Peyer's patch (tissue), 4 donors: Measurements from ENCODE around the gene NEK6.

Experiments
- POLR2A ChIP-seq, 2 donors: fragments of 450-650 bp; IDR thresholded peaks; one replicate each; pipeline ENCODE4 v1.5.1; 2017; ENCODE audit warnings: antibody characterized with exemption in 2 of 2, mild to moderate bottlenecking in 2 of 2, moderate library complexity in 2 of 2
- TF ChIP-seq, protein P1 (sequence below), 6 experiments: fragments of 450-650 bp in 4 of 6; fragments of 200-600 bp in 2 of 6; sonication (generic) in 1 of 6; IDR thresholded peaks; one replicate each; pipeline ENCODE4 v1.5.1; 2017 to 2019; ENCODE audit warnings: antibody characterized with exemption in 6 of 6, mild to moderate bottlenecking in 3 of 6, moderate library complexity in 1 of 6

DNA sequence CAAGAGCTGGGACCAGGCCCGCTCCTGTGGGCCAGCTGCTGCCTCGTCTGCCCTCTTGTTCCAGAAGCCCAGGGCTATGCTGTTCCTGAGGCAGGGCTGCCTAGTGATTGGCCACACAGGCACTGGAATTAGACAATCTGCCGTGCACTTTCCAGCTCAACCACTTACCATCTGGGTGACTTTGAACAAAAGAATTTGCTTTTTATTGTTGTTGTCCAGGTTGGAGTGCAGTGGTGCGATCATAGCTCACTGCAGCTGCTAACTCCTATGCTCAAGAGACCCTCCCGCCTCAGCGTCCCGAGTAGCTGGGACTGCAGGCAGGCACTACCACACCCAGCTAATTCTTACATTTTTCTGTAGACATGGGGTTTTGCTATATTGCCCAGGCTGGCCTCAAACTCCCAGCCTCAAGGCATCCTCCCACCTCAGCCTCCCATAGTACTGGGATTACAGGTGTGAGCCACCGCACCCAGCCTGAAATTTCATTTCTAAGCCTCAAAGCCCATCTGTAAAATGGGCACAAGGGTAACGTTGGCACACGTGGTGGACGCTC is 1.2 kb upstream of the NEK6 start:
- TF ChIP-seq POLR2A (IDR thresholded peaks at IDR 0.05), result no peak
- TF ChIP-seq, protein P1, sequence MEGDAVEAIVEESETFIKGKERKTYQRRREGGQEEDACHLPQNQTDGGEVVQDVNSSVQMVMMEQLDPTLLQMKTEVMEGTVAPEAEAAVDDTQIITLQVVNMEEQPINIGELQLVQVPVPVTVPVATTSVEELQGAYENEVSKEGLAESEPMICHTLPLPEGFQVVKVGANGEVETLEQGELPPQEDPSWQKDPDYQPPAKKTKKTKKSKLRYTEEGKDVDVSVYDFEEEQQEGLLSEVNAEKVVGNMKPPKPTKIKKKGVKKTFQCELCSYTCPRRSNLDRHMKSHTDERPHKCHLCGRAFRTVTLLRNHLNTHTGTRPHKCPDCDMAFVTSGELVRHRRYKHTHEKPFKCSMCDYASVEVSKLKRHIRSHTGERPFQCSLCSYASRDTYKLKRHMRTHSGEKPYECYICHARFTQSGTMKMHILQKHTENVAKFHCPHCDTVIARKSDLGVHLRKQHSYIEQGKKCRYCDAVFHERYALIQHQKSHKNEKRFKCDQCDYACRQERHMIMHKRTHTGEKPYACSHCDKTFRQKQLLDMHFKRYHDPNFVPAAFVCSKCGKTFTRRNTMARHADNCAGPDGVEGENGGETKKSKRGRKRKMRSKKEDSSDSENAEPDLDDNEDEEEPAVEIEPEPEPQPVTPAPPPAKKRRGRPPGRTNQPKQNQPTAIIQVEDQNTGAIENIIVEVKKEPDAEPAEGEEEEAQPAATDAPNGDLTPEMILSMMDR (IDR thresholded peaks at IDR 0.05), result no peak
